HepG2 (cell line): ENCODE results near the gene ANKRD12. TPM values are rescaled to one million over a fixed set of nuclear protein-coding genes. Genes with fewer than 3 reads are reported as not detected.

Source experiments
- ATAC-seq: fragments of 200-7000 bp; cut with Tn5 transposase; 3 replicates; pipeline ENCODE4 v1.9.1; 2020; ENCODE audit warnings: mild to moderate bottlenecking, moderate library complexity
- BruUV-seq: library from RNA; stranded (reverse); fragments of 400-500 nt; replicated peaks from 2 replicates; lab custom pipeline; 2021; lab: Mats Ljungman, UMichigan
- CTCF ChIA-PET: fragments of 300-600 bp; formaldehyde crosslinking; extraction: SDS; loops from one replicate; lab custom pipeline; 2021; ENCODE audit warnings: low total read pairs, inconsistent platforms, low intra/inter-chr PET ratio; lab: Yijun Ruan, JAX
- POLR2A ChIA-PET: fragments of 350-600 bp; sonication (Branson Sonifier 250); formaldehyde crosslinking; loops from one replicate; lab custom pipeline; 2020; ENCODE audit warnings: antibody characterized with exemption, inconsistent platforms; lab: Yijun Ruan, JAX
- DNase-seq: peaks from one replicate; pipeline ENCODE4 v3.0.0-alpha.2; 2015; ENCODE audit warnings: low spot score
- FAIRE-seq: peaks from 3 replicates; lab custom pipeline; 2011; peaks lifted over from hg19 to GRCh38; lab: Jason Lieb, UNC
- H2AFZ ChIP-seq: one replicate; pipeline ENCODE4 v1.6.1; 2011; ENCODE audit warnings: low read length, inconsistent platforms
- H3K27ac ChIP-seq: fragments of 300-600 bp; 3 replicates; pipeline ENCODE4 v1.8.0; 2011; ENCODE audit warnings: mixed run types, mild to moderate bottlenecking, mixed read lengths, low read length, inconsistent platforms; ENCODE audit not compliant: insufficient read depth; ENCODE audit errors: extremely low read length
- H3K27me3 ChIP-seq, 2 experiments: fragments of 200-600 bp in 1 of 2; 2 replicates in 1 of 2; 3 replicates in 1 of 2; pipeline versions ENCODE4 v1.6.0 to v1.8.0; 2011; ENCODE audit warnings: low read length in 2 of 2, mild to moderate bottlenecking in 2 of 2, moderate library complexity in 2 of 2, inconsistent platforms in 1 of 2; ENCODE audit not compliant: insufficient read depth in 2 of 2, control insufficient read depth in 1 of 2
- H3K36me3 ChIP-seq, 2 experiments: fragments of 200-600 bp in 1 of 2; replicated peaks in 1 of 2; 2 replicates in 1 of 2; 3 replicates in 1 of 2; pipeline versions ENCODE4 v1.5.1 to v1.8.0; 2011; ENCODE audit warnings: low read length in 2 of 2, inconsistent platforms in 1 of 2; ENCODE audit not compliant: insufficient read depth in 2 of 2, control insufficient read depth in 1 of 2
- H3K4me1 ChIP-seq: 2 replicates; pipeline ENCODE4 v1.5.1; 2012; ENCODE audit warnings: low read length, inconsistent platforms; ENCODE audit not compliant: insufficient read depth
- H3K4me2 ChIP-seq: 2 replicates; pipeline ENCODE4 v1.6.0; 2011; ENCODE audit warnings: low read depth, low read length, inconsistent platforms
- H3K4me3 ChIP-seq, 3 experiments: fragments of 200-600 bp in 1 of 3; sonication (generic), shearing (Covaris generic) in 1 of 3; replicated peaks in 1 of 3; 2 replicates each; pipeline ENCODE4 v1.5.1; 2011 to 2016; ENCODE audit warnings: low read length in 3 of 3, inconsistent platforms in 2 of 3, low read depth in 2 of 3, mild to moderate bottlenecking in 2 of 3, control low read depth in 1 of 3, mixed read lengths in 1 of 3; ENCODE audit not compliant: insufficient read depth in 1 of 3
- H3K79me2 ChIP-seq: one replicate; pipeline ENCODE4 v1.6.1; 2011; ENCODE audit warnings: low read length, inconsistent platforms; ENCODE audit not compliant: insufficient read depth
- H3K9ac ChIP-seq: 2 replicates; pipeline ENCODE4 v1.6.0; 2011; ENCODE audit warnings: mild to moderate bottlenecking, low read depth, low read length, inconsistent platforms; ENCODE audit not compliant: insufficient read depth
- H3K9me3 ChIP-seq: 2 replicates; pipeline ENCODE4 v1.5.1; 2012; ENCODE audit warnings: mild to moderate bottlenecking, low read length
- H4K20me1 ChIP-seq: 2 replicates; pipeline ENCODE4 v1.6.0; 2011; ENCODE audit warnings: inconsistent platforms, mild to moderate bottlenecking, low read length, moderate library complexity; ENCODE audit not compliant: insufficient read depth
- CBFB ChIP-seq: sonication (generic); formaldehyde crosslinking; IDR thresholded peaks from 2 replicates; pipeline ENCODE4 v1.4.0; 2020; ENCODE audit warnings: missing genetic modification reagents
- CHD2 ChIP-seq: IDR thresholded peaks from 2 replicates; pipeline ENCODE4 v1.6.1; 2011; ENCODE audit warnings: low read depth, low read length, improper control_type of control experiment
- HOXA3 ChIP-seq: sonication (generic); formaldehyde crosslinking; IDR thresholded peaks from 2 replicates; pipeline ENCODE4 v1.5.0; 2020; ENCODE audit warnings: missing genetic modification reagents
- JUN ChIP-seq: sonication (generic); formaldehyde crosslinking; IDR thresholded peaks from 2 replicates; pipeline ENCODE4 v1.4.0; 2020; ENCODE audit warnings: mild to moderate bottlenecking, missing genetic modification reagents
- PITX1 ChIP-seq: sonication (generic); formaldehyde crosslinking; IDR thresholded peaks from 2 replicates; pipeline ENCODE4 v1.5.1; 2020; ENCODE audit warnings: mild to moderate bottlenecking, missing genetic modification reagents
- RBFOX2 ChIP-seq: fragments of 200-400 bp; formaldehyde crosslinking; IDR thresholded peaks from 2 replicates; pipeline ENCODE4 v1.6.1; 2017; ENCODE audit warnings: low read depth, mild to moderate bottlenecking, low read length
- REPIN1 ChIP-seq: sonication (generic); formaldehyde crosslinking; IDR thresholded peaks from 2 replicates; pipeline ENCODE4 v1.8.0; 2022; ENCODE audit warnings: missing genetic modification reagents, low read depth, mild to moderate bottlenecking, borderline replicate concordance
- ZC3H13 ChIP-seq: sonication (generic); formaldehyde crosslinking; IDR thresholded peaks from 2 replicates; pipeline ENCODE4 v1.8.1; 2023; ENCODE audit warnings: mild to moderate bottlenecking, missing genetic modification reagents, moderate library complexity
- ZFAT ChIP-seq: sonication (generic); formaldehyde crosslinking; conservative IDR thresholded peaks from 2 replicates; pipeline ENCODE4 v1.8.1; 2023; ENCODE audit warnings: missing genetic modification reagents, inconsistent platforms
- ZFYVE20 ChIP-seq: sonication (generic); formaldehyde crosslinking; IDR thresholded peaks from 2 replicates; pipeline ENCODE4 v1.8.0; 2023; ENCODE audit warnings: low read depth, mild to moderate bottlenecking, moderate library complexity, missing genetic modification reagents, borderline replicate concordance
- ZNF12 ChIP-seq: sonication (generic); formaldehyde crosslinking; IDR thresholded peaks from 2 replicates; pipeline ENCODE4 v1.5.0; 2020; ENCODE audit warnings: missing genetic modification reagents
- WGBS: methylation state at CpG from one replicate; pipeline ENCODE4 v1.1.6; 2017; ENCODE audit warnings: low lambda C conversion rate; 5-methylcytosine and 5-hydroxymethylcytosine counted together
- in situ Hi-C: cut with HindIII; loops from 2 replicates; pipeline ENCODE4 v1.10.0; 2017; ENCODE audit warnings: low pct_unique_long_range_greater_than_20kb; ENCODE audit not compliant: extremely low pct_ligation_motif_present
- intact Hi-C: fragments of 100-400 bp; cut with micrococcal nuclease; formaldehyde crosslinking; loops from one replicate; pipeline ENCODE4 v1.10.0; 2022; ENCODE audit not compliant: unreplicated experiment
- polyA plus RNA-seq, 8 experiments: library from polyadenylated mRNA; depleted of rRNA in 3 of 8; stranded (reverse) in 7 of 8; unstranded in 1 of 8; fragments of >200 nt; fragmentation: Illumina TruSeq in 4 of 8; extraction: Trizol in 4 of 8; gene quantifications; 2 replicates each; pipeline versions ENCODE4 v1.2.1 to v1.2.3, GENCODE V29; 2011 to 2016; ENCODE audit warnings: low read depth in 4 of 8, missing spikeins in 1 of 8, mixed read lengths in 1 of 8; ENCODE audit not compliant: insufficient read depth in 1 of 8
- total RNA-seq, 5 experiments: library from RNA; depleted of rRNA; stranded (reverse); fragments of >200 nt; fragmentation: Illumina TruSeq; extraction: Trizol; gene quantifications; 2 replicates each; pipeline ENCODE4 v1.2.3, GENCODE V29; 2016; ENCODE audit warnings: low read depth in 1 of 5
- TF ChIP-seq, protein P1 (sequence below): sonication (generic); formaldehyde crosslinking; IDR thresholded peaks from 2 replicates; pipeline ENCODE4 v1.5.0; 2020; ENCODE audit warnings: mild to moderate bottlenecking, missing genetic modification reagents
- TF ChIP-seq, protein P2 (sequence below): sonication (generic); formaldehyde crosslinking; IDR thresholded peaks from 2 replicates; pipeline ENCODE4 v1.5.0; 2020; ENCODE audit warnings: missing genetic modification reagents, mild to moderate bottlenecking, borderline replicate concordance

The ANKRD12 gene
- total and polyA plus RNA-seq, 2 of the 13 experiments (the other 11 are each of a cell fraction or from before 2014, with no cell fraction given): 6.0 to 23.2 TPM

DNA sequence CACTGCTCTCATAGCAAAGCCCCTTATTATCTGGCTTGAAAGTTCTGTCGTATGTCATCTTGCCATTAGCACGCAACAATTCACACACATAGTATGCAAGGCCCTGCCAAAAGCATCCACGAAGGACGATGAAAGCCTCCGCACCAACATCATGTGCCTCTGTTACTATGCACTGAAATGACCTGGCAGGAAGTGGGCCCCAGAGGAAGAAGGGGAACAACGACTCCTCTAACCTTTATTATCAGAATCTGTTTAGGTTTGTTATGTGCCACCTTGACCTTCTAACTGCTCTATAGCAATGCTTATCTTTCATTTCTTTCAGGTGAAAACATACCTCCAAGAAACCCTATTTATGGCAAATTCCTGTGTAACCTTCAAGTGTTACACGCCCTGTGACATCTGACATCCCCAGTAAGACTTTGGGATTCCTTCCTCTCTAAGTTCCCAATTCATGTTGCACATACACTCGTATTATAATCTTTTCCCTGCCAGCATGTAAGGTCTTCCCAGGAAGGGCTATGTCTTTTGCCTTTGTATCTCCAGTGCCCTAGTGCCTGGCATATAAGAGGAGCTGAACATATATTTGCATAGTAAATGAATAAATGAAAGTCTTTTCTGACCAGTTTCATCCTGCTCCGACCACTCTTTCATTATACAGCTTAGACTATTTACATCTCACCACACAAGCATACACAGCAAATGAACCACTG is 41.1 kb upstream of the ANKRD12 start (continued):
- no peak for TF ChIP-seq JUN (CRISPR knock-in tag)
- 0 out of 2 replicates have a peak, but pooled peaks have one; percentile 28 for TF ChIP-seq RBFOX2

DNA sequence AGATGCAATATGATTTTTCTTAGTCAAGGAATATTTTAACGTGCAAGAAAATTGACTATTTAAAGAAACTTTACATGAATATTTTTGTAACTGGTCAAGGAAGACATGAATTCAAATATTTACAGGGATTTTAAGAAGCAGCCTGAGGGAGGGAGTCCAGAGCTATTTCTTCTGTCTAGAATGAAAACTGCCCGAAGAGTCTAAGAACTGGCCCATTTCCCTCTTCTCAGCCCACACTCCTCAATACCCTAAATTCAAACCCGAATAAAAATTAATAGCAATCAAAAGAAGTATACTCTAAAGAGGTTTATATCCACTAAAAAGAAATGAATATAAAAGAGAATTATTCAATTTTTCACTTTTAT is 40.6 kb upstream of the ANKRD12 start:
- in situ Hi-C loops: no loop called here
- ChIA-PET CTCF (no interaction called here), POLR2A (interaction anchor here (4.5 kb wide), 1 partner anchor 7 kb away, joined by 67 read pairs; the partner anchor contains the start of gene NDUFV2)
- BruUV-seq: no TSS peak
- ATAC-seq (no peak), DNase-seq (no peak), FAIRE-seq (no peak)
- peaks cover 59% of the 10 kb centered on the region for H3K4me1 ChIP-seq
- no peaks in the 10 kb centered on the region for H3K9me3 ChIP-seq
- H3K79me2 ChIP-seq: no peaks in the 10 kb centered on the region
- TF ChIP-seq PITX1 (CRISPR knock-in tag): no peak
- no peaks in the 10 kb centered on the region for H4K20me1 ChIP-seq
- peak overlapping the region in 1 of 3 experiments; percentile 26; a peak in 1 of 6 replicates for H3K4me3 ChIP-seq
- intact Hi-C loops: no loop called here
- peak overlapping the region; percentile 47 for H2AFZ ChIP-seq
- WGBS: 67% methylated on average over 3 of the region's 3 CpGs
- H3K27ac ChIP-seq: peak overlapping the region; percentile 93
- peak overlapping the region; percentile 87 for H3K9ac ChIP-seq
- H3K4me2 ChIP-seq: peak overlapping the region; percentile 77
- H3K27me3 ChIP-seq: no peaks in the 10 kb centered on the region
- H3K36me3 ChIP-seq: no peaks in the 10 kb centered on the region

DNA sequence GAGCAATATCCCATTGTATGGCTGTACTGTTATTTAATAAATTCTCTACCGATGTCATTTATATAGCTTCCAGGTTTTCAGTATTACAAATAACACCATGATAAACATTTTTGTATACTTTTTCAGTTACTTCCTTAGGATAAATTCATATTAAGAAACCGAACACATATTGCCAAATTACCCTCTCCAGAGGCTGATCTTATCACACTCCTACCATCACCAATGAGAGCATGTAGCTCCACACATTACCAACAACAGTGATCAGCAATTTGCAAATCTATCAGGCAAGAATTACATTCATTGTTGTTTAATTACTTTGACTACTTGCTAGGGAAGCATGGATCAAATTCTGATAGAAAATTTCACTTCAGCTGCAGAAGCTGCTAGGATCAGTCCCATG is 39.9 kb upstream of the ANKRD12 start:
- Histone ChIP-seq H4K20me1 (no peaks in the 10 kb centered on the region), H3K9me3 (no peaks in the 10 kb centered on the region), H3K4me1 (peaks cover 59% of the 10 kb centered on the region), H3K79me2 (no peaks in the 10 kb centered on the region), H3K4me2 (no peak overlapping the region), H2AFZ (no peak overlapping the region), H3K27me3 (no peaks in the 10 kb centered on the region), H3K9ac (no peak overlapping the region), H3K27ac (no peak overlapping the region), H3K36me3 (no peaks in the 10 kb centered on the region), H3K4me3 (no peak overlapping the region)
- in situ Hi-C loops (no loop called here), intact Hi-C loops (no loop called here)
- FAIRE-seq (no peak), DNase-seq (no peak), ATAC-seq (no peak)
- ChIA-PET POLR2A (no interaction called here), CTCF (no interaction called here)
- WGBS: 93% methylated on average over 2 of the region's 2 CpGs
- BruUV-seq: no TSS peak
- TF ChIP-seq ZFAT (CRISPR knock-in tag) (no peak), CBFB (CRISPR knock-in tag) (no peak), REPIN1 (CRISPR knock-in tag) (no peak), ZNF12 (CRISPR knock-in tag) (no peak), HOXA3 (CRISPR knock-in tag) (no peak), ZFYVE20 (CRISPR knock-in tag) (no peak), CHD2 (no peak), ZC3H13 (CRISPR knock-in tag) (no peak)
- TF ChIP-seq, protein P1, sequence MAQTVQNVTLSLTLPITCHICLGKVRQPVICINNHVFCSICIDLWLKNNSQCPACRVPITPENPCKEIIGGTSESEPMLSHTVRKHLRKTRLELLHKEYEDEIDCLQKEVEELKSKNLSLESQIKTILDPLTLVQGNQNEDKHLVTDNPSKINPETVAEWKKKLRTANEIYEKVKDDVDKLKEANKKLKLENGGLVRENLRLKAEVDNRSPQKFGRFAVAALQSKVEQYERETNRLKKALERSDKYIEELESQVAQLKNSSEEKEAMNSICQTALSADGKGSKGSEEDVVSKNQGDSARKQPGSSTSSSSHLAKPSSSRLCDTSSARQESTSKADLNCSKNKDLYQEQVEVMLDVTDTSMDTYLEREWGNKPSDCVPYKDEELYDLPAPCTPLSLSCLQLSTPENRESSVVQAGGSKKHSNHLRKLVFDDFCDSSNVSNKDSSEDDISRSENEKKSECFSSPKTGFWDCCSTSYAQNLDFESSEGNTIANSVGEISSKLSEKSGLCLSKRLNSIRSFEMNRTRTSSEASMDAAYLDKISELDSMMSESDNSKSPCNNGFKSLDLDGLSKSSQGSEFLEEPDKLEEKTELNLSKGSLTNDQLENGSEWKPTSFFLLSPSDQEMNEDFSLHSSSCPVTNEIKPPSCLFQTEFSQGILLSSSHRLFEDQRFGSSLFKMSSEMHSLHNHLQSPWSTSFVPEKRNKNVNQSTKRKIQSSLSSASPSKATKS (CRISPR knock-in tag): no peak
- TF ChIP-seq, protein P2, sequence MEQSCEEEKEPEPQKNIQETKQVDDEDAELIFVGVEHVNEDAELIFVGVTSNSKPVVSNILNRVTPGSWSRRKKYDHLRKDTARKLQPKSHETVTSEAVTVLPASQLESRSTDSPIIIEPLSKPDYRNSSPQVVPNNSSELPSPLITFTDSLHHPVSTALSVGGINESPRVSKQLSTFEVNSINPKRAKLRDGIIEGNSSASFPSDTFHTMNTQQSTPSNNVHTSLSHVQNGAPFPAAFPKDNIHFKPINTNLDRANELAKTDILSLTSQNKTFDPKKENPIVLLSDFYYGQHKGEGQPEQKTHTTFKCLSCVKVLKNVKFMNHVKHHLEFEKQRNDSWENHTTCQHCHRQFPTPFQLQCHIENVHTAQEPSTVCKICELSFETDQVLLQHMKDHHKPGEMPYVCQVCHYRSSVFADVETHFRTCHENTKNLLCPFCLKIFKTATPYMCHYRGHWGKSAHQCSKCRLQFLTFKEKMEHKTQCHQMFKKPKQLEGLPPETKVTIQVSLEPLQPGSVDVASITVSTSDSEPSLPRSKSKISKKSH (CRISPR knock-in tag): no peak
